SW480 (cell line): ENCODE data around the gene ADARB2.
"Not testable (repeated sequence)": the region's sequence is repeated elsewhere in the genome, so short reads cannot be mapped to it uniquely, and the experiment has no call there.

ENCODE experiments used
- DNase-seq: peaks from one replicate; pipeline ENCODE4 v3.0.0-alpha.2; 2016; ENCODE audit warnings: low spot score

Gene ADARB2

GRCh38 chr10:1491901-1492300 lies 245.4 kb downstream of the ADARB2 start:
- DNase-seq: no peak

DNA sequence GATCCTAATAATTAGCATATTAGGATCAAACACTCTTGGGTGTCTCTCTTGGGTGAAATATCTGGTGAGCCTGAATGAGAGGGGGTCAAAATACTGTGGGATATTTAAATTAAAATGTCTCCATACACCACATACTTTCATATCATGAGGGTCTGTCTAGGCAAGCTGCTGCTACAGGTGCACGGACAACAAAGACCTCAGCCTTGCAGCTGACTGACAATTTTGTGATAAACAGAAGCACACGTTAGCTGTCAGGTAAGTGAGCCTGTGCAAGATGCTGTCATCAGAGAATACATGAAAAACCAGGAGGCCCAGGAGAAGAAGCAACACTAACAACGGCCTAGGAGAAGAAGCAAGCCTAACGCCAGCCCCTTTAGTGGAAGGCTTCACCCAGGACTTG lies 247.5 kb downstream of the ADARB2 start:
- no peak for DNase-seq

DNA sequence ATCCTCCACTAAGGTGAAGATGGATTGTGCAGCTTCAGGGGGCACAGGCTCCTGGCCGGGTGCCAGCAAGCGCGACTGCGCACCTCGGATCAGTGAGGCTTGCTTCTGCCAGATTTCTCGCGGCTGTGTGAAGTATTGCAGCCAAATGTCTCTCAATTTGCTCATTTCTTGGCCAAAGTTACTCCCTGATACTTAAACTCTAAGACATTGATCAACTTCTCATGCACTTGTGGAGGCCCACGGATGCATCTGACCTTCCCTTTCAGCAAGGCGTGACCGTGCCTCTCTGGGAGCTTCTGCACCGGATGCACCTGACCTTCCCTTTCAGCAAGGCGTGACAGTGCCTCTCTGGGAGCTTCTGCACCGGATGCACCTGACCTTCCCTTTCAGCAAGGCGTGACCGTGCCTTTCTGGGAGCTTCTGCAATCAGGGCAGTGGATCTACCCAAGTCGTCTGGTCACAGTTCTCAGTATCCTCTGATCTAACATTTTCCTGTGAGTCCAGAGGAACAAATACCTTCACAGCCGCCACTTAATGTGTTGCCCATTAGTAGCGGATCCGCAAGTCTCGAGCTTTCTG lies 248.3 kb downstream of the ADARB2 start:
- no peak for DNase-seq

- DNase-seq: no peak
These were observed 250.3 kb downstream of the ADARB2 start for GRCh38 chr10:1486841-1487687.

DNA sequence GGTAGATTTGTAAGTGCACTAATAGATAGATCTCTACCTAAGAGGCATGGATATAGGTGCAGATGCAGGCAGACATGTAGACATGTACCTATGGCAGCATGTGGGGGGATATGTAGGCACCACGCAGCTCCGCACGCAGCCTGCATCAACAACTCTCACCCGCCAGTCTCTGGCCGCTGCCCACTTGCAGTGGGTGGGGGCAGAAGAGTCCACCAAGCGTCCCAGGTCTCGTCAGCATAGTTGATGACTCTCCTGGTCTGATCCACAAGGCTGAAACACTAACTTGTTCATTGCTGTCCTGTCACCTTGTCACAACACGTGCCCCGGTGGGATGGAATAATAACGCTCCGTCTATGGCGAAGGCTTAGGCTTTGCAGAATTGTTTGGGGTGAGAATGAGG lies 252.0 kb downstream of the ADARB2 start:
- DNase-seq: no peak

- no peak for DNase-seq
These were observed 253.5 kb downstream of the ADARB2 start for GRCh38 chr10:1483826-1484225.

- no peak for DNase-seq
These were observed 254.1 kb downstream of the ADARB2 start for GRCh38 chr10:1483246-1483645.

GRCh38 chr10:1477578-1477977 lies 259.7 kb downstream of the ADARB2 start:
- no peak for DNase-seq

DNA sequence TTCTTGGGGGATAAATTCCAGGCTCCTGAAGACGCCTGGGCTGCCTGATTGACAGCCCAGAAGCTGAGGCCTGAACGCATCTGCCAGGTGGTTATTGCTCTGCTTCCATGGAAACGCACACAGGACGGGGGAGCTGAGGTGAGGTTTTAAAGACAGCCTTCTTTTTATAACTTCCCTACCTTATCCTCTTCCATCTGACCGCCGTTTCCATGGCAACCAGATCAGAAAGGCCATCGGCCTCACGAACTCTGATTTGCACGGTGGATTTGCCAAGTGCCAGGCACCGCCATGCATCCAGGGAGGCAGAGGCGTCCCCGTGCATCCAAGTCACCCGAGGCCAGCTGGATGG lies 260.9 kb downstream of the ADARB2 start:
- no peak for DNase-seq

- no peak for DNase-seq
These were observed 261.4 kb downstream of the ADARB2 start for GRCh38 chr10:1475771-1476454.

- DNase-seq: no peak
These were observed 262.2 kb downstream of the ADARB2 start for GRCh38 chr10:1475098-1475591.

DNA sequence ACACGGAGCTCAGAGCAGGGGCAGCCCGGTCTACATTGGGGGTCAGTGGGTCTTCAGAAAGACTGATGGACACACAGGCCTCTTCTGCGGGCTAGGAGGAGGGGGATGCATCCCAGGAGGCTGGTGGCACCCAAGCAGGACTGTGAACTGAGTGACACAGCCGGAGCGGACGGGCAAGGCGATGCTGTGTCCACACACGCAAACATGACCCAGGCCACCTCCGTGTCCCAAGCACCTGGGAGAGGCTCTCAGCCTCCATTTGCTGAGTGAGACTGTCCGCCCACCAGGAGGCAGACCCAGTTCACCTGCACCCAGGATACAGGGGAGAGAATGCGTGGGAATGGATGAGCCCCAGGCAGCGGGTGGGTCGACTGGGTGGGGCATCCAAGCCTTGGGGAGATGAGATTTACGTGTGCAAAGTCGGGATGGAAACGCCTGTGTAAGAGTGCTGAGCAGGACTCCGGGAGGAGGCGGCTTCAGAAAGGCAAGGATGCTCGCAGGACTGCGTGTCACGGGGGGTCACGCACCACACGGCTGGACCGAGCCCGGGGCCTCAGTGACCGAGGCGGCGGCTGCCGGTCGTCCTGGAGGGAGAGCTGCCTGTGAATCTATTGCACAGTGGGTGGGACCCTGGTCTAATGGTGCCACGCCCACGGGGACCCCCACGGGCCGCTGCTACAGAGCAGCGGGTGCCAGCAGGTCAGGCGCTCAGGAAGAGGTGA lies 262.8 kb downstream of the ADARB2 start:
- no peak for DNase-seq

DNA sequence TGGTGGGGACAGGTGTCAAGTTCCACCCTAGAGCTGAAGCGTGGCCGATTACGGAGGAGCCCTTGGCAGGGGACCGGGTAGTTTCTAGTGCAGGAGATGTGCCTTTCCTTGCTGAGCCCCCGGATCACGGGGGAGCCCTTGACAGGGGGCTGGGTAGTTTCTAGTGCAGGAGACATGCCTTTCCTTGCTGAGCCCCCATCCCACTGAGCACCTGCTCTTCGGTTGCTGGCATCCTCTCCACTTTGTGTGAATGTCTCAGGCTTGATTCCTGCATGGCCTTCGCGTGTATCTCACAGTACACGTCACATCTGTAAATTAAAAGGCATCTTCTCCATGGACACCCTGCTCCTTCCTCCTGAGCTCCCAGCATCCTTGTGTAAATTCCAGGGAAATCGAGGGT lies 263.5 kb downstream of the ADARB2 start:
- DNase-seq: no peak

DNA sequence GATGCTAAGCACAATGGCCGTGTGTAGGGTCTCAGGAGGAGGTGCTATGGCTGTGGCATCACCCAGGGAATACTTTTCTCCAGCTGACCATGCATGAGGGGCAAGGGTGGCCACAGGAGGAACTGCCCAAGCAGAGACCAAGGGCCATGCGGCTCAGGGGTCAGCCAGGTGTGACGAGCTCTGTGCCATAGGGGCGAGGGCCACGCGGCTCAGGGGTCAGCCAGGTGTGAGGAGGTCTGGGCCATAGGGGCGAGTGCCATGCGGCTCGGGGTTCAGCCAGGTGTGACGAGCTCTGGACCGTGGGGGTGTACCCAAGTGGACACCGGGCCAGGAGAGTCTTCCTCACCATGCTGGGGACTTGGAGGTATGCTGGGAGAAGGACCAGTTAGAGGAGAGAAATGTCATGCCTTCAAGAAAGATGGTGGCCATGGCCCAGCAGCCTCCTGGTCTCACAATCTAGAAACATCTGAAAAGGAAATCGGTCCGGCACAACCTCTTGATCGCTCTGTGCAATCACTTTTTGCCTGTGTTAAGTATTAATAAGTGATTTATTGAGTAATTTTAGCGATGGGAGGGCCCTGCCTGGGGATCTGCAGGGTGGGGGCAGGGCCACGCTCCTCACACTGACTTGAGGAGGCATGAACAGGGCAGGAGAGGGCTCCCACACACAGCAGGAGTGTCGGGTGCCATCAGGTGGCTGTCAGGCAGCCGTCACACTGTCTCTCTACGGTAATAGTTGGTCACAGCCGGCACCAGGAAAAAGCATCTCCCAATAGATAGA lies 265.0 kb downstream of the ADARB2 start:
- DNase-seq: no peak

GRCh38 chr10:1468811-1469210 lies 268.5 kb downstream of the ADARB2 start:
- no peak for DNase-seq

GRCh38 chr10:1467334-1468076 lies 269.8 kb downstream of the ADARB2 start:
- no peak for DNase-seq

DNA sequence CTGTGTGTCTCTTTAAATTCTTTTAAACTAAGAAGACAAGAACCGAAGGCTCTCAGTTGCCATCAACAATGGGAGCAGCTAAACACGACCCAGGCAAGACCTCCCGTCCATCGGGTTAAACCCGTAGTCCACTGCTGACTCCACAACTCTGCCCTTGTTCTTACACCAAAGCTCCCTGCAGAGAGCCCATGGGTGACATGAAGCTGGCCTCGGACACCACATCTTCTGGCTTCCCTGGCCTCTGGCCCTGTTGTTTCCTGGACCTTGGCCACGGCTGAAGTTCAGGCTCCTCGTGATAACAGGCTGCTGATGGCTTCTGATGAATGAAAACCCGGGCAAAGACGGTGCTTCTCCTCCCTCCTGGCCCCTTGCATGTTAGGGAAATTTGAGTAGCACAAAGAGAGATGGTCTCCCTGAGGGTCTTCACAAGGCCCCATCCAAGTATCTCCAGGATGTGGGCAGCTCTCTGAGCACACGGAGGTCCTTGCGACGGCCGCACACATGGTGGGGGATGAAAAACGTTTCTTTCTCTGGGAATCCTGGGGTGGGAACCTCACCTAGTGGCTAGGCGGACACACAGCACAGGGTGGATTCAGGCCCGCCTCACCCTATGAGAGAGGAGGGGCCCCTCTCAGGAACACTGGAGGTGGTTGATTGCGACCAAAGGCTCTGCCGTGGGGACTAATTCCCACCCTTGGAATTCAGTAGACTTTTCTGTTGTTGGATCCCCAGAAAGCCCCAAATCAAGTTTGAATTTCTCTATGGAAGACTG lies 271.1 kb downstream of the ADARB2 start:
- DNase-seq: no peak

DNA sequence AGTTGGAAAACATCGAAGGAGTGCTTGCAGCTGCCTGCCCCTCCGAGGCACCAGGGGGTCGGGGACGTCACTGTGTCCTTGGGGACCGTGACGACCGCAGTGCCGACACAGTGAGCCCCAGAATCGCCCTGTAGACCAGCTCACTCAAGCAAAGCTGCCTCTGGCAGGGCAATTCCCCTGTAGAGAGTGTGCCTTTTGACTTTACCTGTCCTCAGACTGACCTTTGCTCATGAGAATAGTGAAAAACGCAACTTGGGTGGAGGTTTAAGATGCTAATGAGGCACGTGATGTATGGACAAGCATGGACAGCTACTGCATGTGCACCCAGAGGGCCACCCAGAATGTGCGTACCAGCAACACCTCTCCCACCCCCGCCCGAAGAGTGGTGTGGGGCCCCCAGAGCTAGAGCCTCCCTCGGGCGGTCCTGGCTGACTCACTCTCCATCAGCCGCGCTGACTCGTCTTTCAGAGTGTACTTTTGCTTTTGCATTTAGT lies 271.9 kb downstream of the ADARB2 start:
- DNase-seq: no peak

DNA sequence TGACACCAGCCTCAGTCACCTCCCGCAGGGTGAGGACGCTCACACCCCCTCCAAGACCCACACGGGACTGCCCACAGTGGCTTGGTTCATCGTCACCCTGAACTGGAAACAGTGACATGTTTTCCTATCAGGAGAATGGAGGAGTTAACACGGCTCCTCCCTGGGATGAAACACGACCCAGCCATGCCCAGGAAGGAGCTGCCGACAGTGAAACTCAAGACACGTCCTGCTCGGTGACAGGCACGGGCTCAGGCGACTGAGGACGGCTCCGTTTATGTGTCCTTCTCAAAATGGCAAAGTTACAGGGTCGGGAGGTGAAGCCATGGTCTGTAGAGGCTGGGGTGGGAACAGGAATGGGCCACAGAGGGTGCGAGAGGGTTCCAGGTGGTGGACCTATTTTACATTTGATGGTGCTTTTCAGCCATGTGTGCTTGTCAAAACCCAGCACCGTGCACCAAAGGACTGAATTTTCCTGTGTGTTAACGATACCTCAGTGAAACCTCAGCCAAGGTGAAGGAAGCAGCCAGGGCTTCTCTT lies 272.4 kb downstream of the ADARB2 start:
- DNase-seq: no peak

DNA sequence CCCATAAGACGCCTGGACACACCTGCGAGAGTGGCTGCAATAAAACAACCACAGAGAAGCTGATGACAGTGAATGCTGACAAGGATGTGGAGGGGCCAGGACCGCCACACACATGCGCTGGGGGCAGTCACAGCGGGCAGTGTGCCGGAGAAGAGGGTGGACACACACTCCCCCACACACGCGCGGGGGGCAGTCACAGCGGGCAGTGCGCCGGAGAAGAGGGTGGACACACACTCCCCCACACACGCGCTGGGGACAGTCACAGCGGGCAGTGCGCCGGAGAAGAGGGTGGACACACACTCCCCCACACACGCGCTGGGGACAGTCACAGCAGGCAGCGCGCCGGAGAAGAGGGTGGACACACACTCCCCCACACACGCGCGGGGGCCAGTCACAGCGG lies 273.4 kb downstream of the ADARB2 start:
- not testable (repeated sequence) for DNase-seq
